GM15510 (cell line): ENCODE measurements around the gene PLIN5.

ENCODE experiments used
- POLR2A ChIP-seq: IDR thresholded peaks from 3 replicates; pipeline ENCODE4 v1.6.1; 2011; ENCODE audit warnings: borderline replicate concordance; ENCODE audit not compliant: insufficient read length; ENCODE audit errors: extremely low read depth

The PLIN5 gene

DNA sequence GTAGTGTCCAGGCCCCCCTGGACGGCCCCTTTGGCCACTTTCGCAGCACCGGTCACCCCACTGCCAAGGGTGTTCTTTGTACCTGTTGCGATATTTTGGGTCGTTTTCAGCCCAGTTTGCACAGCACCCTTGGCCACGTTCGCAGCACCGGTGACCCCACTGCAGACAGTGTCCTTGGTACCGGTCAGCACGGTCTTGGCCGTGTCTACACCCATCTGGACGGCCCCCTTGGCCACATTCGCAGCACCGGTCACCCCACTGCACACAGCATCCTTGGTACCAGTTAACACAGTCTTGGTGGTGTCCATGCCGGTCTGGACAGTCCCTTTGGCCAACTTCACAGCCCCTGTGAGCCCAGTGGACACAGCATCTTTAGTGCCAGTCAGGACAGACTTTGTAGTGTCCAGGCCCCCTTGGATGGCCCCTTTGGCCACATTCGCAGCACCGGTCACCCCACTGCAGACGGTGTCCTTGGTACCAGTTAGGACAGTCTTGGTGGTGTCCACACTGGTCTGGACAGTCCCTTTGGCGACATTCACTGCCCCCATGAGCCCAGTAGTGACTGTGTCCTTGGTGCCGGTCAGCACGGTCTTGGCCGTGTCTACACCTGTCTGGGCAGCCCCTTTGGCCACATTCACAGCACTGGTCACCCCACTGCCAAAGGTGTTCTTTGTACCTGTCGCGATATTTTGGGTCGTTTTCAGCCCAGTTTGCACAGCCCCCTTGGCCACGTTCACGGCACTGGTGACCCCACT, 23.5 kb downstream of the PLIN5 start:
- no peak for TF ChIP-seq POLR2A

- no peak for TF ChIP-seq POLR2A
Observed at GRCh38 chr19:4510435-4511255, 24.4 kb downstream of the PLIN5 start.

GRCh38 chr19:4508698-4509097, 26.3 kb downstream of the PLIN5 start:
- TF ChIP-seq POLR2A: no peak

DNA sequence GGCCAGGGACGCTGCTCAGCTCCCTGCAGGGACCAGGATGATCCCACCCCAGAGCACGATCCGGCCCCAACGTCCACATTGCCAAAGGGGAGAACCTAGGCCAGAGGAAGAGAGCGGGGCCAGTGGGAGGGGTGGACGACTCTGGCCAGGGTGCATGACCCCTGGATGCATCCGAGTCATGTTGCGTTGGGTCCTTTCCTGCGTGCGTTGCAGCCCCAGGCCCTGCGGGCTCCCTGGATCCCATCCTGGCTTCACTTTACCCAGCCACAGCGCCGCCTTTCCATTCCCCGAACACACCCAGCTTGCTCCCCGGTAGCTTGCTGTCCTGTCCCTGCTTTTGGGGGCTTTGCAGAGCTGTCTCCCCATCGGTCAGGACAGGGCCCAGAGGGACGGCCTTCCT, 27.2 kb downstream of the PLIN5 start:
- TF ChIP-seq POLR2A: no peak

GRCh38 chr19:4507150-4507452, 27.9 kb downstream of the PLIN5 start:
- TF ChIP-seq POLR2A: no peak

DNA sequence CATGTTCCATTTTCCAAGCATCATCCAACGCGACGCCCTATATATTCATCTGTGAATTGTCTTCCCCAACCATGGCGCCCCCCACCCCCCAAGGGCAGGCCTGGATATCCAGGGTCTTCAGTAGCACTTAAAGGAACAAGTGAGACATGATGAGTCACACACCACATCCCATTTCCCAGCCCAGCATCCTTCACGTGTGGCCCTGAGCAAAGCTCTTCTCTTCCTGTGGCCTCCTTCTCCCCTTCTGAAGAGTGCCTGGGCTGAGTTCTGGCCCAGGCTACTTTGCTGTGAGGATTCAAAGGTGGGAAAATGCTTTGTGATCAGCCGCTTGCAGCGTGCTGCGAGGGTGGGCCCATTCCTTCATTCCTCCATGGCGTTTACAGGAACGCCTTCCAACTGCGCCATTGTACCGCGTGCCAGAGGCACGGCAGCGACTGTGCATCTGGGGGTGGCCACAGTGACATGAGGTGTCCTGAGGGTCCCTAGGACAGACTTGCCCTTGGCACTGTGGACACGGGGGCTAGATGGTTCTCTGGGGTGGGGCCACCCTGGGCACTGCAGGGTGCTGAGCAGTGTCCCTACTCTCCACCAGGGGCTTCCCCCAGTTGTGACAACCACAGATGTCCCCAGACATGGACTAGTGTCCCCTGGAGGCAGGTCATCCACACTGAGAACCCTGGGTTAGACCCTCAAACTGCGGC, 28.4 kb downstream of the PLIN5 start:
- TF ChIP-seq POLR2A: no peak

DNA sequence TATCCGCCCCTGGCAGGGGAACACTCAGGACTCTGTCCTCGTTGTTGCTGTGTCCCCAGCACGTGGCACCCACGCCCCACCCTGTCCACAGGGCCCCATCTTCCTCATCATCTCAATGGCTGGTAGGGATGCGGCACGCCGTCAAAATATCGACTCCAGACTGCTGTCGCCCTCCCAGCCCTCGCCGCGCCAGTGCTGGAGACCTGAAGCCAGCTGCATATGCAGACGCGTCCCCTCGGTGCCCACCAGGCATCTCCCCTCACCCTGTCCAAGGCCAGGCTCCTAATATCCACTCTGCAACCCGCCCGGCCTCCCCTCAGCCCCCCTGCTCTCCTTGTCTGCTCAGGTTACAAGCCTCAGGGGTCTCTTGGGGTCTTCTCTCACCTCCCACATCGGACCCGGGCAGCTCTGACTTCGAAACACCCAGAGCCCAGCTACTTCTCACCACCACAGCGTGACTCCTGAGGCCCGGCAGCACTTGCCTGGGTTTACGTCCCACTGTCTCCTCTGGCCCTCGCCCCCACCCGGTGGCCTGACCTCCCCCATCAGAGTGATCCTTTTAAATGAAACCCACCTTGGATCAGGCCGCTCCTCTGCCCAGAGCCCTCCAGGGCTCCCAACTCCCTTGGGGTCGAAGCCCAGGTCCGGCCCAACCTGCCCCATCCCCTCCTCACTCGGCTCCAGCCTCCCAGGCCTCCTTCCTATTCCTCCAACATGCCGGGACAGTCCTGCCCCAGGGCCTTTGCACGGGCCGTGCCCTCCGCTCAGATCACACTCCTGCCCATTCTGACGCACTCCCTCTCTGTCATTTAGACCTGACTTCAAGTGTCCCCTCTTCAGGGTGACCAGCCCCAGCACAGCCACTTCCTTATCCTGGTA, 29.2 kb downstream of the PLIN5 start:
- no peak for TF ChIP-seq POLR2A

- TF ChIP-seq POLR2A: no peak
Observed at GRCh38 chr19:4504891-4505569, 30.0 kb downstream of the PLIN5 start.

- TF ChIP-seq POLR2A: no peak
Observed at GRCh38 chr19:4504297-4504701, 30.7 kb downstream of the PLIN5 start.

GRCh38 chr19:4503825-4504170, 31.2 kb downstream of the PLIN5 start:
- no peak for TF ChIP-seq POLR2A

GRCh38 chr19:4503132-4503824, 31.7 kb downstream of the PLIN5 start:
- TF ChIP-seq POLR2A: no peak

- no peak for TF ChIP-seq POLR2A
Observed at GRCh38 chr19:4502282-4503131, 32.5 kb downstream of the PLIN5 start.

- TF ChIP-seq POLR2A: no peak
Observed at GRCh38 chr19:4501691-4502090, 33.3 kb downstream of the PLIN5 start.
